ENCODE measurements around the gene PRDM12.

Gene PRDM12

GRCh38 chr9:130635721-130636647 is 28.4 kb upstream of the PRDM12 start:
- no peak for DNase-seq (ENCODE audit: low spot score)

GRCh38 chr9:130636648-130637020 is 27.8 kb upstream of the PRDM12 start:
- no peak for DNase-seq (ENCODE audit: low spot score)

GRCh38 chr9:130638284-130639123 is 25.9 kb upstream of the PRDM12 start:
- no peak for DNase-seq (ENCODE audit: low spot score)

GRCh38 chr9:130639124-130639765 is 25.1 kb upstream of the PRDM12 start:
- DNase-seq (ENCODE audit: low spot score) = no peak

- DNase-seq (ENCODE audit: low spot score) = no peak
These were observed 24.4 kb upstream of the PRDM12 start for GRCh38 chr9:130639866-130640555.

GRCh38 chr9:130640681-130641080 is 23.7 kb upstream of the PRDM12 start:
- no peak for DNase-seq (ENCODE audit: low spot score)

GRCh38 chr9:130642926-130643325 is 21.5 kb upstream of the PRDM12 start:
- DNase-seq (ENCODE audit: low spot score) = no peak

- DNase-seq (ENCODE audit: low spot score) = no peak
These were observed 13.2 kb upstream of the PRDM12 start for GRCh38 chr9:130651221-130651620.

- no peak for DNase-seq (ENCODE audit: low spot score)
These were observed 12.6 kb upstream of the PRDM12 start for GRCh38 chr9:130651752-130652151.

GRCh38 chr9:130654879-130655278 is 9.5 kb upstream of the PRDM12 start:
- no peak for DNase-seq (ENCODE audit: low spot score)

GRCh38 chr9:130658893-130659698 is 5.3 kb upstream of the PRDM12 start:
- DNase-seq (ENCODE audit: low spot score) = peak; percentile 60

- peak; percentile 84 for DNase-seq (ENCODE audit: low spot score)
These were observed 4.6 kb upstream of the PRDM12 start for GRCh38 chr9:130659699-130660248.

- no peak for DNase-seq (ENCODE audit: low spot score)
These were observed 4.1 kb upstream of the PRDM12 start for GRCh38 chr9:130660326-130660682.

- peak; percentile 69 for DNase-seq (ENCODE audit: low spot score)
These were observed 3.5 kb upstream of the PRDM12 start for GRCh38 chr9:130660683-130661450.

GRCh38 chr9:130661451-130662098 is 2.8 kb upstream of the PRDM12 start:
- DNase-seq (ENCODE audit: low spot score) = peak; percentile 26

GRCh38 chr9:130662099-130662969 is 2.1 kb upstream of the PRDM12 start:
- peak; percentile 32 for DNase-seq (ENCODE audit: low spot score)

- DNase-seq (ENCODE audit: low spot score) = peak; percentile 24
These were observed 1.5 kb upstream of the PRDM12 start for GRCh38 chr9:130662970-130663257.

GRCh38 chr9:130663258-130663976 is 977 bp upstream of the PRDM12 start:
- peak; percentile 69 for DNase-seq (ENCODE audit: low spot score)
